A549 (cell line): Measurements from ENCODE around the gene RECQL. TPM values are rescaled to one million over a fixed set of nuclear protein-coding genes. Genes with fewer than 3 reads are reported as not detected.

ENCODE experiments used
- ATAC-seq, 2 experiments: fragments of 200-7000 bp in 1 of 2; fragments of >200 bp in 1 of 2; cut with Nextera tagmentation in 1 of 2; cut with Tn5 transposase in 1 of 2; 3 replicates each; pipeline versions ENCODE4 v1.8.0 to v1.9.1; 2018 to 2020; ENCODE audit warnings: mild to moderate bottlenecking in 1 of 2, moderate library complexity in 1 of 2
- CTCF ChIA-PET: fragments of 300-600 bp; sonication (Branson Sonifier 250); formaldehyde crosslinking; extraction: SDS; loops from one replicate; lab custom pipeline; 2021; ENCODE audit warnings: antibody characterized with exemption, inconsistent platforms; lab: Yijun Ruan, JAX
- POLR2A ChIA-PET: fragments of 350-600 bp; formaldehyde crosslinking; extraction: SDS; loops from one replicate; lab custom pipeline; 2021; ENCODE audit warnings: antibody characterized with exemption, inconsistent platforms; lab: Yijun Ruan, JAX
- DNase-seq, 2 experiments: peaks; one replicate each; pipeline versions ENCODE4 v3.0.0 to v3.0.0-alpha.2; 2011 to 2016; ENCODE audit warnings: low read depth in 1 of 2, low spot score in 1 of 2
- FAIRE-seq: peaks from 2 replicates; lab custom pipeline; 2011; peaks lifted over from hg19 to GRCh38; lab: Jason Lieb, UNC
- H3K27ac ChIP-seq, 2 experiments: fragments of >200 bp; sonication (Bioruptor Twin); formaldehyde crosslinking; 3 replicates each; pipeline ENCODE4 v1.5.1; 2016 to 2017
- H3K4me1 ChIP-seq: fragments of >200 bp; sonication (Bioruptor Twin); formaldehyde crosslinking; 3 replicates; pipeline ENCODE4 v1.6.1; 2016
- H3K4me2 ChIP-seq: fragments of >200 bp; sonication (Bioruptor Twin); formaldehyde crosslinking; 3 replicates; pipeline ENCODE4 v1.6.1; 2016
- H3K4me3 ChIP-seq: fragments of >200 bp; sonication (Bioruptor Twin); formaldehyde crosslinking; 3 replicates; pipeline ENCODE4 v1.5.1; 2016
- H3K9me3 ChIP-seq: fragments of >200 bp; sonication (Bioruptor Twin); formaldehyde crosslinking; 3 replicates; pipeline ENCODE4 v1.6.1; 2016
- BHLHE40 ChIP-seq: IDR thresholded peaks from 2 replicates; pipeline ENCODE4 v1.6.1; 2012; ENCODE audit warnings: low read depth, low read length, inconsistent platforms
- EP300 ChIP-seq, 2 experiments: fragments of >200 bp; sonication (Bioruptor Twin); formaldehyde crosslinking; IDR thresholded peaks; 2 replicates in 1 of 2; 3 replicates in 1 of 2; pipeline ENCODE4 v1.6.1; 2016 to 2017
- ESRRA ChIP-seq: fragments of 150-350 bp; IDR thresholded peaks from 2 replicates; pipeline ENCODE4 v1.6.1; 2014; ENCODE audit warnings: mild to moderate bottlenecking, low read length, borderline replicate concordance
- FOXS1 ChIP-seq: fragments of 250-450 bp; sonication (Bioruptor Pico); IDR thresholded peaks from 2 replicates; pipeline ENCODE4 v1.5.0; 2020; ENCODE audit warnings: mild to moderate bottlenecking, moderate library complexity
- HOXA7 ChIP-seq: fragments of 250-450 bp; sonication (Bioruptor Pico); IDR thresholded peaks from 2 replicates; pipeline ENCODE4 v1.5.0; 2020; ENCODE audit warnings: mild to moderate bottlenecking, moderate library complexity
- JUN ChIP-seq, 2 experiments: fragments of >200 bp; sonication (Bioruptor Twin); formaldehyde crosslinking; IDR thresholded peaks; 2 replicates in 1 of 2; 3 replicates in 1 of 2; pipeline ENCODE4 v1.6.1; 2016 to 2017
- MAFK ChIP-seq: fragments of 450-650 bp; IDR thresholded peaks from 2 replicates; pipeline ENCODE4 v1.6.1; 2014; ENCODE audit not compliant: partially characterized antibody
- MAZ ChIP-seq: fragments of 150-350 bp; IDR thresholded peaks from 2 replicates; pipeline ENCODE4 v1.6.1; 2014; ENCODE audit warnings: antibody characterized with exemption, low read depth, low read length, borderline replicate concordance
- RAD21 ChIP-seq, 2 experiments: fragments of >200 bp in 1 of 2; sonication (Bioruptor Twin) in 1 of 2; formaldehyde crosslinking in 1 of 2; IDR thresholded peaks in 1 of 2; conservative IDR thresholded peaks in 1 of 2; 2 replicates in 1 of 2; 3 replicates in 1 of 2; pipeline ENCODE4 v1.6.1; 2012 to 2018; ENCODE audit warnings: inconsistent platforms in 1 of 2
- RCOR1 ChIP-seq: fragments of 150-350 bp; IDR thresholded peaks from 2 replicates; pipeline ENCODE4 v1.6.1; 2014; ENCODE audit warnings: antibody characterized with exemption, low read length, low read depth
- TP53 ChIP-seq: fragments of 250-450 bp; sonication (Bioruptor Pico); IDR thresholded peaks from 2 replicates; pipeline ENCODE4 v1.5.0; 2021; ENCODE audit warnings: mild to moderate bottlenecking, moderate library complexity
- ZSCAN20 ChIP-seq: fragments of 250-450 bp; sonication (Bioruptor Pico); IDR thresholded peaks from 2 replicates; pipeline ENCODE4 v1.8.0; 2022; ENCODE audit warnings: mild to moderate bottlenecking, moderate library complexity
- WGBS: methylation state at CpG from one replicate; pipeline ENCODE4 v1.1.6; 2017; ENCODE audit errors: missing lambda C conversion rate; 5-methylcytosine and 5-hydroxymethylcytosine counted together
- polyA plus RNA-seq, 4 experiments: library from polyadenylated mRNA; depleted of rRNA in 3 of 4; stranded (reverse); fragments of >200 nt; fragmentation: RNase III in 1 of 4; extraction: RNeasy Plus Mini Kit Qiagen cat#74134 plus additional on column Dnase treatment in 1 of 4; gene quantifications; 2 replicates in 3 of 4; 3 replicates in 1 of 4; pipeline ENCODE4 v1.2.3, GENCODE V29; 2011 to 2017
- TF ChIP-seq, protein P1 (sequence below): fragments of 150-350 bp; IDR thresholded peaks from 2 replicates; pipeline ENCODE4 v1.6.1; 2014; ENCODE audit warnings: low read depth, mild to moderate bottlenecking, low read length
- TF ChIP-seq, protein P2 (sequence below): fragments of 450-650 bp; IDR thresholded peaks from 2 replicates; pipeline ENCODE4 v1.6.1; 2014; ENCODE audit warnings: antibody characterized with exemption
- TF ChIP-seq, protein P3 (sequence below): fragments of >200 bp; sonication (Bioruptor Twin); formaldehyde crosslinking; IDR thresholded peaks from 3 replicates; pipeline ENCODE4 v1.6.1; 2016
- TF ChIP-seq, protein P4 (sequence below): IDR thresholded peaks from 2 replicates; pipeline ENCODE4 v1.6.1; 2012

The RECQL gene
- polyA plus RNA-seq, 2 of the 4 experiments (the other 2 are of a cell fraction) = 77.0 to 84.2 TPM

DNA sequence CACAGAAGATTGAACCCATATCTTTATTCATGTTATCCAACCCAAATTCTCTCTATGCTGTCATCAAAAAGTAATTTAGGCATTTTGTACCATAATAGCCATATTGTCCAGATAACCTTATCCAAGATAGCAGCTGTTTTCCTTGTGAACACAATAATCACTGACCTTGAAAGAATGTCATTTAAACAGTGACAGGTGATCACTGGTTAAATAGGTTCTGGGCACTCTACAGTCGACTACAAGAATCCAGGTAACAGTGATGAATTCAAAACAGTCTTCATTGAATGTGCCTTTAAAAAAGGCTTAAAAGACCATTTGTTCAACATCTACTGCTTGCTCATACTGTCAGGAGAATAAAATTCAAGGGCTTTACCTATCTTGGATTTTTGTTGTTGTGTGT lies 20.1 kb upstream of the RECQL start:
- no peak overlapping the region for H3K4me3 ChIP-seq
- FAIRE-seq = no peak
- TF ChIP-seq, protein P1, sequence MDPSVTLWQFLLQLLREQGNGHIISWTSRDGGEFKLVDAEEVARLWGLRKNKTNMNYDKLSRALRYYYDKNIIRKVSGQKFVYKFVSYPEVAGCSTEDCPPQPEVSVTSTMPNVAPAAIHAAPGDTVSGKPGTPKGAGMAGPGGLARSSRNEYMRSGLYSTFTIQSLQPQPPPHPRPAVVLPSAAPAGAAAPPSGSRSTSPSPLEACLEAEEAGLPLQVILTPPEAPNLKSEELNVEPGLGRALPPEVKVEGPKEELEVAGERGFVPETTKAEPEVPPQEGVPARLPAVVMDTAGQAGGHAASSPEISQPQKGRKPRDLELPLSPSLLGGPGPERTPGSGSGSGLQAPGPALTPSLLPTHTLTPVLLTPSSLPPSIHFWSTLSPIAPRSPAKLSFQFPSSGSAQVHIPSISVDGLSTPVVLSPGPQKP = no peak
- TF ChIP-seq RAD21 (conservative IDR thresholded peaks at IDR 0.05 in 1 of 2, IDR thresholded peaks at IDR 0.05 in 1 of 2) = no peak
- no peak for TF ChIP-seq FOXS1
- TF ChIP-seq ESRRA = no peak
- TF ChIP-seq MAFK = no peak
- no peak for TF ChIP-seq EP300 (IDR thresholded peaks at IDR 0.05)
- no peak for TF ChIP-seq MAZ
- TF ChIP-seq, protein P2, sequence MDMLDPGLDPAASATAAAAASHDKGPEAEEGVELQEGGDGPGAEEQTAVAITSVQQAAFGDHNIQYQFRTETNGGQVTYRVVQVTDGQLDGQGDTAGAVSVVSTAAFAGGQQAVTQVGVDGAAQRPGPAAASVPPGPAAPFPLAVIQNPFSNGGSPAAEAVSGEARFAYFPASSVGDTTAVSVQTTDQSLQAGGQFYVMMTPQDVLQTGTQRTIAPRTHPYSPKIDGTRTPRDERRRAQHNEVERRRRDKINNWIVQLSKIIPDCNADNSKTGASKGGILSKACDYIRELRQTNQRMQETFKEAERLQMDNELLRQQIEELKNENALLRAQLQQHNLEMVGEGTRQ = no peak
- no peak for TF ChIP-seq HOXA7 (CRISPR knock-in tag)
- peaks cover 12% of the 10 kb centered on the region for H3K4me1 ChIP-seq
- ChIA-PET POLR2A (no interaction called here), CTCF (no interaction called here)
- WGBS = 58% methylated on average over 1 of the region's 1 CpG
- H3K9me3 ChIP-seq = 0 out of 3 replicates have a peak, but pooled peaks cover 2% of the 10 kb centered on the region
- no peak for ATAC-seq
- no peak overlapping the region for H3K27ac ChIP-seq
- DNase-seq = no peak
- no peak overlapping the region for H3K4me2 ChIP-seq

DNA sequence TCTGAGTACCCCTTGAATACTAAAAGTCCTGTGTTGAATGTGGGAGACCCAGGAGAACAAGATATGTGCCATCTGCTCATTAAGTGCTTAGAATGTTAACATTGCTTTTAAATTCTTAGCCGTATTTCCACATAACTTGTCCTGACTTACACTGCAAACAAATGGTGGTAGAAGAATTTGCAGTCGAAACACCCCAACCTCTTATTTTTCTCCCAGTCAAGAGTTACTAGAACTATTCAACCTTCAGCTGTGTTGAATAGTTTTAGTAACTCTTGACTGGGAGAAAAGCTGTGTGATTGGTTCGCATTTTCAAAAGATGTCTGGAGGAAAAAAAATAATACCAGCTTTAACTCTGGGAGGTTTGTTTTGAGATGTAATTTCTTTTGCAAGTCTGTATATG lies 17.0 kb upstream of the RECQL start:
- WGBS = 91% methylated on average over 3 of the region's 3 CpGs

DNA sequence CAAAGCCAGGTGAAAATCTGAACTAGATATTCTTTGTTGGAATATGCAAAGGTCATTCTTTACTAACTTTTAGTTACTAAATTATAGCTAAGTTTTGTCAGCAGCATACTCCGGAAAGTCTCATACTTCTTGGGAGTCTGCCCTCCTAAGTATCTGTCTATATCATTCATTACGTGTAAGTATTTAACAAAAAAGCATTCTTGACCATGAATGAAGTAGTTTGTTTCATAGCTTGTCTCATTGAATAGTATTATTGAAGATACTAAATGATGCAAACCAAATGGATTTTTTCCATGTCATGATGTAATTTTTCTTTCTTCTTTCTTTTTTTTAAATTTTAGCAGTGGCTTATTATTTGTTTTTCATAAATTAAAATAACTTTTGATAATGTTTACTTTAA lies 14.8 kb upstream of the RECQL start:
- DNase-seq = no peak
- Histone ChIP-seq H3K4me1 (no peaks in the 10 kb centered on the region), H3K4me2 (no peak overlapping the region)
- ATAC-seq = no peak
- CTCF ChIA-PET = no interaction called here
- no peak for TF ChIP-seq JUN (IDR thresholded peaks at IDR 0.05)
- TF ChIP-seq, protein P3, sequence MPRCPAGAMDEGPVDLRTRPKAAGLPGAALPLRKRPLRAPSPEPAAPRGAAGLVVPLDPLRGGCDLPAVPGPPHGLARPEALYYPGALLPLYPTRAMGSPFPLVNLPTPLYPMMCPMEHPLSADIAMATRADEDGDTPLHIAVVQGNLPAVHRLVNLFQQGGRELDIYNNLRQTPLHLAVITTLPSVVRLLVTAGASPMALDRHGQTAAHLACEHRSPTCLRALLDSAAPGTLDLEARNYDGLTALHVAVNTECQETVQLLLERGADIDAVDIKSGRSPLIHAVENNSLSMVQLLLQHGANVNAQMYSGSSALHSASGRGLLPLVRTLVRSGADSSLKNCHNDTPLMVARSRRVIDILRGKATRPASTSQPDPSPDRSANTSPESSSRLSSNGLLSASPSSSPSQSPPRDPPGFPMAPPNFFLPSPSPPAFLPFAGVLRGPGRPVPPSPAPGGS = no peak
- TF ChIP-seq, protein P4, sequence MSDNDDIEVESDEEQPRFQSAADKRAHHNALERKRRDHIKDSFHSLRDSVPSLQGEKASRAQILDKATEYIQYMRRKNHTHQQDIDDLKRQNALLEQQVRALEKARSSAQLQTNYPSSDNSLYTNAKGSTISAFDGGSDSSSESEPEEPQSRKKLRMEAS = no peak
- no peak for TF ChIP-seq TP53 (CRISPR knock-in tag)
- TF ChIP-seq BHLHE40 = no peak
- TF ChIP-seq RCOR1 = no peak
- TF ChIP-seq, all 56 proteins: peak for 0
- no peak for FAIRE-seq
- Histone ChIP-seq H3K4me3 (no peak overlapping the region), H3K27ac (no peak overlapping the region), H3K9me3 (no peaks in the 10 kb centered on the region)
- POLR2A ChIA-PET = interaction anchor here (1.0 kb wide), 1 partner anchor 15 kb away, joined by 4 read pairs; the partner anchor contains the start of genes GOLT1B and RECQL
- WGBS = 93% methylated on average over 2 of the region's 2 CpGs

More for the DNA sequence above, 17.0 kb upstream of the RECQL start:
- ATAC-seq (no peak), DNase-seq (no peak), FAIRE-seq (no peak)
- Histone ChIP-seq H3K27ac (no peak overlapping the region), H3K9me3 (no peaks in the 10 kb centered on the region), H3K4me3 (no peak overlapping the region), H3K4me1 (no peaks in the 10 kb centered on the region), H3K4me2 (no peak overlapping the region)
- no peak for TF ChIP-seq ZSCAN20 (CRISPR knock-in tag)
- TF ChIP-seq, protein P1 = no peak
- ChIA-PET POLR2A (no interaction called here), CTCF (interaction anchor here (1.2 kb wide), 1 partner anchor 10 kb away, joined by 3 read pairs; no protein-coding TSS in a partner anchor)
